C4-2B (cell line): Measurements from ENCODE around the gene AGAP1.

ENCODE experiments used
- H3K27ac ChIP-seq: fragments of 450-650 bp; 2 replicates; pipeline ENCODE4 v1.5.1; 2017
- CTCF ChIP-seq: fragments of 450-650 bp; conservative IDR thresholded peaks from 2 replicates; pipeline ENCODE4 v1.5.1; 2017; ENCODE audit warnings: mild to moderate bottlenecking
- ZFX ChIP-seq: fragments of 450-650 bp; IDR thresholded peaks from 2 replicates; pipeline ENCODE4 v1.6.1; 2017

Gene AGAP1

GRCh38 chr2:235605312-235606003, 111.6 kb downstream of the AGAP1 start:
- no peak overlapping the region for H3K27ac ChIP-seq
- no peak for TF ChIP-seq CTCF
- no peak for TF ChIP-seq ZFX

GRCh38 chr2:235606004-235606715, 112.3 kb downstream of the AGAP1 start:
- TF ChIP-seq CTCF (no peak), ZFX (no peak)
- no peak overlapping the region for H3K27ac ChIP-seq

- H3K27ac ChIP-seq: no peak overlapping the region; the same call in 1 of the 2 replicates
- TF ChIP-seq ZFX: no peak
- no peak for TF ChIP-seq CTCF
Observed at GRCh38 chr2:235607546-235608199, 113.8 kb downstream of the AGAP1 start.

- TF ChIP-seq CTCF: no peak
- TF ChIP-seq ZFX: no peak
- no peak overlapping the region; the same call in 1 of the 2 replicates for H3K27ac ChIP-seq
Observed at GRCh38 chr2:235608200-235608887, 114.5 kb downstream of the AGAP1 start.

- no peak overlapping the region for H3K27ac ChIP-seq
- TF ChIP-seq CTCF (no peak), ZFX (no peak)
Observed at GRCh38 chr2:235609321-235609720, 115.5 kb downstream of the AGAP1 start.

GRCh38 chr2:235609746-235610145, 115.9 kb downstream of the AGAP1 start:
- no peak overlapping the region for H3K27ac ChIP-seq
- TF ChIP-seq ZFX: no peak
- no peak for TF ChIP-seq CTCF
